Stomach (tissue), 9 donors: ENCODE data around the gene NFE2L1. TPM values are rescaled to one million over a fixed set of nuclear protein-coding genes. Genes with fewer than 3 reads are reported as not detected.

Experiments
- DNase-seq, 2 donors: peaks; one replicate each; pipeline versions ENCODE4 v3.0.0 to v3.0.0-alpha.2; 2013 to 2019
- H3K27ac ChIP-seq, 5 donors: fragments of 200-600 bp in 4 of 5; sonication (generic) in 4 of 5; one replicate each; pipeline ENCODE4 v1.5.1; 2013 to 2019; ENCODE audit warnings: mild to moderate bottlenecking in 1 of 5, moderate library complexity in 1 of 5
- H3K27me3 ChIP-seq, 3 donors: fragments of 200-600 bp; sonication (generic); one replicate each; pipeline ENCODE4 v1.5.1; 2017 to 2019; ENCODE audit warnings: mixed run types in 1 of 3
- H3K36me3 ChIP-seq, 4 donors: fragments of 200-600 bp; sonication (generic); 1 replicate in 3 of 4; 2 replicates in 1 of 4; pipeline ENCODE4 v1.5.1; 2016 to 2019
- H3K4me1 ChIP-seq, 4 donors: fragments of 200-600 bp; sonication (generic); one replicate each; pipeline ENCODE4 v1.5.1; 2016 to 2019
- H3K4me3 ChIP-seq, 4 donors: fragments of 200-600 bp; sonication (generic) in 3 of 4; one replicate each; pipeline ENCODE4 v1.5.1; 2016 to 2019; ENCODE audit warnings: mild to moderate bottlenecking in 1 of 4
- H3K9me3 ChIP-seq, 4 donors: fragments of 200-600 bp; sonication (generic); one replicate each; pipeline ENCODE4 v1.5.1; 2016 to 2019
- CTCF ChIP-seq, 7 experiments: fragments of 450-650 bp in 4 of 7; fragments of 200-600 bp in 3 of 7; sonication (generic) in 3 of 7; IDR thresholded peaks; one replicate each; pipeline ENCODE4 v1.5.1; 2016 to 2019; ENCODE audit warnings: antibody characterized with exemption in 7 of 7, control low read depth in 2 of 7, mild to moderate bottlenecking in 1 of 7
- EP300 ChIP-seq: sonication (generic); formaldehyde crosslinking; IDR thresholded peaks from one replicate; pipeline ENCODE4 v1.6.1; 2017; ENCODE audit warnings: antibody characterized with exemption
- POLR2A ChIP-seq, 4 donors: fragments of 450-650 bp; IDR thresholded peaks; one replicate each; pipeline ENCODE4 v1.6.1; 2016; ENCODE audit warnings: antibody characterized with exemption in 4 of 4, control low read depth in 2 of 4, mild to moderate bottlenecking in 1 of 4, moderate library complexity in 1 of 4
- POLR2AphosphoS5 ChIP-seq, 3 donors: sonication (generic); formaldehyde crosslinking; IDR thresholded peaks; one replicate each; pipeline ENCODE4 v1.6.1; 2016; ENCODE audit warnings: antibody characterized with exemption in 3 of 3
- WGBS, 5 donors: extraction: QIAGEN DNeasy Blood & Tissue Kit in 3 of 5; methylation state at CpG; one replicate each; pipeline versions ENCODE4 v1.1.5 to v1.1.7; 2013 to 2018; 5-methylcytosine and 5-hydroxymethylcytosine counted together
- intact Hi-C: fragments of 100-400 bp; cut with DNase I; formaldehyde crosslinking; loops from one replicate; pipeline ENCODE4 v1.15.1; 2023; ENCODE audit warnings: low total_unique reads
- polyA plus RNA-seq, 3 donors: library from polyadenylated mRNA; stranded (reverse); fragments of 200-250 nt; gene quantifications; one replicate each; pipeline ENCODE4 v1.2.3, GENCODE V29; 2013
- total RNA-seq, 5 donors: library from RNA; depleted of rRNA; stranded (reverse); fragments of >200 nt; gene quantifications; one replicate each; pipeline versions ENCODE4 v1.1.0 to v1.2.3, GENCODE V29; 2014 to 2016
- donor health status: healthy with polysubstance abuse.
- donor health status: Bipolar disorder and iron deficiency.
- donor health status: healthy.

NFE2L1 gene
- total and polyA plus RNA-seq, 8 donors: 25.2 to 160 (median 58.3) TPM

DNA sequence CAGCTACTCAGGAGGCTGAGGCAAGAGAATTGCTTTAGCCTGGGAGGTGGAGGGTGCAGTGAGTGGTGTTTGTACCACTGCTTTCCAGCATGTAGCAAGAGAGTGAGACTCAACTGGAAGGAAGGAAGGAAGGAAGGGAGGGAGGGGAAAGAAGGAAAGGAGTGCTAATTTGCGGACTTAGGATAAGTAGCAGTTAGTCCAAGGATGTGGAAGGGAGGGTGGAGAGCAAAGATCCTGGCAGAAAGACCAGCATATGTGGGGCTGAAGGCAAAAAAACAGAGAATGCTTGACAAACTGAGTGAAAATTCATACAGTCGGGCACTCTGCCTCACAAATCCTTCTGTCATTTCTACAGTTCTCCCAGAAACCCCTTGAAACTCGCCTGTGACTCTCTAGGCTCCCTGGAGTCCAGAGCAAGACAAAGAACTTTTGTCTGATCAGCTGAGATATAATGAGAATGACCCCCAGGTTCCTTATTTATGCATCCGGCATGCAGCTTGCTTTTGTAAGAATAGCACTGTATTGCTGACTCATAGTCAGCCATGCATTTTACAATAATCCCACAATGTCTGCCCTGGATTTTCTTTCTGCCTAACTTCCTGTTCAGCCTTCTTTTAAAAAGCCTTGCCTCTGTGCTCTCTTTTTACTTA is 45.8 kb upstream of the NFE2L1 start:
- Histone ChIP-seq H3K36me3 (no peaks in the 10 kb centered on the region), H3K27me3 (no peaks in the 10 kb centered on the region), H3K4me3 (no peak overlapping the region), H3K27ac (peak overlapping the region in 4 of 5 donors; percentile 26 to 75 (median 60)), H3K4me1 (peaks cover 0 to 23% (median 11%) of the 10 kb centered on the region in 4 donors), H3K9me3 (no peaks in the 10 kb centered on the region)
- no peak for TF ChIP-seq POLR2A (IDR thresholded peaks at IDR 0.05)
- TF ChIP-seq CTCF (IDR thresholded peaks at IDR 0.05): no peak
- no peak for TF ChIP-seq EP300
- TF ChIP-seq POLR2AphosphoS5 (IDR thresholded peaks at IDR 0.05): peak in 1 of 3 donors; percentile 54
- DNase-seq: peak in 1 of 2 donors; percentile 81
- intact Hi-C loops: no loop called here
- WGBS, 5 donors: 33 to 47% (median 38%) methylated on average over 4 of the region's 4 CpGs

DNA sequence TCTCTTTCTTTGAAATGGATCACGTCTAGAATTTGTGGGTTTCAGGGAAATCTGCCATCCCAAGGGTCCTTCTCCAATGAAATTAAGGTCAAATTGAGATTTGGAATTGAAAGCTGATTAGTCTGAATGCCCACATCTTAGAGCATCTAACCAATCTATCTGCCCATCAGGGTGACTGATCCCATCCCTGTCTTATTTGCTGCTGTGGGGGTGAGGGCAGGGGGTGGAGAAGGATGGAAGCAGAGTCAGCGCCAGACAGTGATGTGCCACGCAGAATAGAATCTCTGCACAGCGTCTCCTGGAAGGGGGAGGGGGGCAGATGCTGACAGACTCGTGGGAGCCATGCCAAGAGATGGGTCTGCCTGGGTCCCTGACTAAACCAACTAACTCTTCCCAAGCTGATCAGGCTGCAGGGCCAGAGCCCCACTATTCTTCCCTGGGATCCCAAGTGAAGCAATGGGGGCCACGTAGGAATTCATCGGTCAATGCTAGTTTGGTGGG is 45.2 kb upstream of the NFE2L1 start:
- TF ChIP-seq POLR2A (IDR thresholded peaks at IDR 0.05): no peak
- no peak for TF ChIP-seq EP300
- TF ChIP-seq POLR2AphosphoS5 (IDR thresholded peaks at IDR 0.05): no peak
- TF ChIP-seq CTCF (IDR thresholded peaks at IDR 0.05): no peak
- intact Hi-C loops: no loop called here
- no peaks in the 10 kb centered on the region for H3K36me3 ChIP-seq
- H3K27me3 ChIP-seq: no peaks in the 10 kb centered on the region
- peak in 1 of 2 donors; percentile 67 for DNase-seq
- H3K4me1 ChIP-seq: peaks cover 0 to 23% (median 11%) of the 10 kb centered on the region in 4 donors
- H3K9me3 ChIP-seq: no peaks in the 10 kb centered on the region
- peak overlapping the region in 3 of 5 donors; percentile 26 to 75 (median 64) for H3K27ac ChIP-seq
- WGBS, 5 donors: 64 to 73% (median 70%) methylated on average over 7 of the region's 7 CpGs
- no peak overlapping the region for H3K4me3 ChIP-seq

GRCh38 chr17:48003417-48004151 is 44.6 kb upstream of the NFE2L1 start:
- no peaks in the 10 kb centered on the region for H3K27me3 ChIP-seq
- H3K4me3 ChIP-seq: no peak overlapping the region
- peak overlapping the region in 1 of 5 donors; percentile 75 for H3K27ac ChIP-seq
- peaks cover 0 to 23% (median 11%) of the 10 kb centered on the region in 4 donors for H3K4me1 ChIP-seq
- no peaks in the 10 kb centered on the region for H3K9me3 ChIP-seq
- intact Hi-C loops: no loop called here
- DNase-seq: peak in 1 of 2 donors; percentile 79
- TF ChIP-seq EP300 (no peak), POLR2A (IDR thresholded peaks at IDR 0.05) (no peak), CTCF (IDR thresholded peaks at IDR 0.05) (no peak), POLR2AphosphoS5 (IDR thresholded peaks at IDR 0.05) (no peak)
- no peaks in the 10 kb centered on the region for H3K36me3 ChIP-seq
- 76 to 90% (median 84%) methylated on average over 17 of the region's 17 CpGs for WGBS, 5 donors

DNA sequence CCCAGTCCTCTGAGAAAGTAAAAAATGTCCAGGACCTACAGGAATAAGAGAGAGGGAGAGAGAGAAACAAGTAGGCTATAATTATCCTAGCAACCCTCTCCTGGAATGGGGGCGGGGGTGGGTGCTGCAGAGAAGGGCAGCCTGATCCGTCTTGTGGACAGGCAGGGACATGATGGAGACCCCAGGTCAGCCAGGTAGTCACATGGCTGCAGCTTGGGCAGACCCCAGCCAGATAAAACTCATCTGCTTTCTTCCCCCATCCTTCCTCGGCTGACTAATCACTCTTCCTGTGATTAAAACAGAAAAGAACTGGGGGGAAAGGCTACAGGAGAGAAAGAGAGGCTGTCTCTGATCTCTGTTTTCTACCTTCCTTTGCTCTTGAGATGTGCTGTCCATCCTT is 43.2 kb upstream of the NFE2L1 start:
- Histone ChIP-seq H3K4me1 (peaks cover 0 to 23% (median 11%) of the 10 kb centered on the region in 4 donors), H3K27me3 (peaks cover 0 to 13% (median 0%) of the 10 kb centered on the region in 3 donors), H3K4me3 (no peak overlapping the region), H3K9me3 (no peaks in the 10 kb centered on the region), H3K36me3 (no peaks in the 10 kb centered on the region), H3K27ac (no peak overlapping the region)
- intact Hi-C loops: no loop called here
- WGBS, 5 donors: 54 to 85% (median 68%) methylated on average over 3 of the region's 3 CpGs
- TF ChIP-seq POLR2AphosphoS5 (IDR thresholded peaks at IDR 0.05): no peak
- no peak for TF ChIP-seq CTCF (IDR thresholded peaks at IDR 0.05)
- TF ChIP-seq EP300: no peak
- no peak for TF ChIP-seq POLR2A (IDR thresholded peaks at IDR 0.05)
- no peak for DNase-seq
